Cortex of kidney (tissue), 1 donor: ENCODE results near the gene C1orf198.

ENCODE experiments used
- DNase-seq: peaks from one replicate; lab custom pipeline; 2025; lab: John Stamatoyannopoulos, UW

Gene C1orf198

GRCh38 chr1:230808281-230808872 lies 59.9 kb downstream of the C1orf198 start:
- DNase-seq, result no peak

- DNase-seq, result no peak
These were observed 60.6 kb downstream of the C1orf198 start for GRCh38 chr1:230807561-230808280.

GRCh38 chr1:230807029-230807428 lies 61.3 kb downstream of the C1orf198 start:
- DNase-seq, result no peak

DNA sequence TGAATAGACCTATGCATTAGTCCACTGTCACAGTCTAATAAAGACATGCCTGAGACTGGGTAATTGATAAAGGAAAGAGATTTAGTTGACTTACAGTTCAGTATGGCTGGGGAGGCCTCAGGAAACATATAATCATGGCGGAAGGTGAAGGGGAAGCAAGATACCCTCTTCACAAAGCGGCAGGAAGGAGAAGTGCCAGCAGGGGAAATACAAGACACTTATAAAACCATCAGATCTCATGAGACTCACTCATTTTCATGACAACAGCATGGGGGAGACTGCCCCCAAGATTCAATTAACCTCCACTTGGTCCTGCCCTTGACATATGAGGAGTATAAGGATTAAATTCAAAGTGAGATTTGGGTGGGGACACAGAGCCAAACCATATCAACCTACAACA lies 61.8 kb downstream of the C1orf198 start:
- no peak for DNase-seq

DNA sequence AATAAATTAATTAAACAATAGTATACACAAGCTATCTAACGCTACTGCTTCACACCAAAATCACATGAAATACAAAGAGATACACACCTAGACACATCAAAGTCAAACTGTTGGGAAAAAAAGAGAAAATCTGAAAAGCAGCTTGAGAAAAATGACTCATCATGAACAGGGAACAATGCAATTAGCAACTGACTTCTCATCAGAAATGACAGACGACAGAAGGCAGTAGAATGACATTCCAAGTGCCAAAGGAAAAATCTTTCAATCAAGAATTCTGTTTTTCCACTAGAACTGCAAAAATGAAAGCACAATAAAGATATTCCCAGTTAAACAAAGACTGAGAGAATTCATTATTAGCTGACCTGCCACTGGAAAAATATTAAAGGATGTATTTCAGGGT lies 63.9 kb downstream of the C1orf198 start:
- DNase-seq, result no peak

- no peak for DNase-seq
These were observed 67.2 kb downstream of the C1orf198 start for GRCh38 chr1:230800891-230801840.

DNA sequence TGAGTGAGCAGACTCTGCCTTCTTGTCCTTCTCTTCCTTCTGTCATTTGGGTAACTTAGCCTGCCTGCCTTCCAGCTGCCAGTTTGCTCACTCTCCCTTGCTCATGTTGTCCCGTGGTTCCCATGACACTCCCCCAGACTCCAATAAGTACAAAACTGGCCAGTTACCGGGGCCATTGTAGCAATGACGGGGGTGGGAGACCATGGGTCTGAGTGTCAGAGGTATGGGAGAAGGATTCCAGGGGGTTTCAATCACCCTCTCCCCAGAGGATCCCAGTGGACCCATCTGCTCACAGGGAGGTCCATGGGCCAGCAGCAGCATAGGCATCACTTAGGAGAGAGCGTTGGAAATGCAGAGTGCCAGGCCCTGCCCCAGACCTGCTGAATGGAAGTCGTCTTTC lies 69.8 kb downstream of the C1orf198 start:
- DNase-seq, result no peak

- no peak for DNase-seq
These were observed 70.4 kb downstream of the C1orf198 start for GRCh38 chr1:230797942-230798365.

DNA sequence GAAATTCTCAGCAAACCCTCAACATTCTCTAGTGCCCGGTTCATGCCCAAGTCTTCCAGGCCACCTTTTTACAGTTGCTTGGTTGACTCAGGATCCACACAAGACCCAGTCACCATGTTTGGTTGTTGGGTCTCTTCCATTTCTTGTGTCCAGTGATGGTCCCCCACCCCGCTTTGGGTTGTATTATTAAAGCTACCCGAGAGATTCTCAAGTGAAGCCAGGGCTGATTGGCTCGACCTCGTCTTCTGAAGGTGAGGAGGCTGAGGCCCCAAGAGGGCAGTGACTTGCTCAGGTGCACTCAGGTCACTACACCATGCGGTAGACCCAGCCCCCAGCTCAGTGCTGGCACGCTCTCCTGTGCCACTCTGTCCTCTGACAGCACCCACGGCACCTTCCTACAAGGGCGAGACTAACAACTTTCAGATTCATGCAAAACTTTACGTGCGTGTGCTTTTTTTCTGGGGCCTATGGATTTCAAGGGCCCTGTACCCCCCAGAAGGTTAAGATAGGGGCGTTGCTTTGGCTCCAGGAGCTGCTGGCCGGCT lies 70.9 kb downstream of the C1orf198 start:
- no peak for DNase-seq

GRCh38 chr1:230796626-230797025 lies 71.7 kb downstream of the C1orf198 start:
- no peak for DNase-seq

DNA sequence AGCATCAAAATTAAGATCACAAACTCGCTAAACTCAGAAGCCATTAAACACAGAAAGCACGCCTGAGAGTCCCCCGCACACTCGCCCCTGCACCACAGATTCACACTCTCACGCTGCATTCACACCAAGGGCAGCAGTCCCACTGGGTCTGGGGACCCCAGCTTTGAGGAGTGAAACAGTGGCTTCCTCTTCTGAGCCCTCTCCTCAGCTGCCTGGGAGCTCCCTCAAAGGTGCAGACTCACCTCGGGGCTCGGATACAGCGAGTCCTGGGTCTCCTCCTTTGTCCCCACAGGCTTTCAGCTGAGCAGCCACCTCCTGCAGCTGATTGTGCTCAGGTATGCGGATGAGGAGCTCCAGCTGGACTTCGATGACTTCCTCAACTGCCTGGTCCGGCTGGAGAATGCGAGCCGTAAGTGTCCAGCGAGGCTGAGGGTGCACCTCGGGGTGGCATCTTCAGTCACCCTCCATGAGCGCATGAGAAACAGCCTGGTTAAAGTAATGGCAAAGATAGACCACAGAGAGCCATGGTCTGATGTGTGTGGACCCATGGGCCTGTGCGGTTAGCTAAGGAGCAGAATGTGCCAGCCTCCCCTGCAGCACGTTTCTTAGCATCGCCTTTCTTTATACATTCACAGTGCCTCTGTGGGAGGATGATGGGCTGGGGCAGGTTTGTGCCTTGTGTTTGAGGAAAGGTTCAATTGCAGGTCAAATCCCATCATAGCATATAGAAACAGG lies 73.3 kb downstream of the C1orf198 start:
- no peak for DNase-seq

DNA sequence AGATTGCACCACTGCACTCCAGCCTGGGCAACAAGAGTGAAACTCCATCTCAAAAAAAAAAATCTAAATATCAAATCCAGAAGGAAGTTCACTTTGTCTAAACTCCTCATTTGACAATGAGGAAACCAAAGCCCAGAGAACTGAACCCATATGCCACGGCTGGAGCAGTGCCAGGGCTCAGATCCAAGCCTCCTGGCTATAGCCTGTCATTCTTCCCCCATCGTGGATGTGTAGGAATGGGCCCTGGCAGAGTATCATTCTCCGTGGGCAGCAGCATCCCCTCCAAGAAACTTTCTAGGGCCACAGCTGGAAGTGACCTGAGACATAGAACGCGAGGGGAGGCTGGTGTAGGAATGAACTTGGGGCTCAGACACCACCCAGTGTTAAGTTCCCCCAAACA lies 73.9 kb downstream of the C1orf198 start:
- no peak for DNase-seq

DNA sequence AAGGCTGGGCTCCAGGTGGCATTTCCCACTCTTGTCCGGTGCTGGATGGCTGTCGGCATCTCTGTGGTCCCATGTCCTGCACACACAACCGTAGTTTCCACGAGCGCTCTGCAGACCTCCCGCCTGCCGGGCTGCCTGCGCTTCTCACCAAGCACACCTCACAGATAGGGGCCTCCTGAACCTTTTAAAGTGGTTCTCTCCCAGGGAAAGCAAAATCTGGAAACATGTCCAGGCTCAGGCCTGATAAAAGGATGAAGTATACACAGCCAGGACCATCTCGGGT lies 74.9 kb downstream of the C1orf198 start:
- no peak for DNase-seq

DNA sequence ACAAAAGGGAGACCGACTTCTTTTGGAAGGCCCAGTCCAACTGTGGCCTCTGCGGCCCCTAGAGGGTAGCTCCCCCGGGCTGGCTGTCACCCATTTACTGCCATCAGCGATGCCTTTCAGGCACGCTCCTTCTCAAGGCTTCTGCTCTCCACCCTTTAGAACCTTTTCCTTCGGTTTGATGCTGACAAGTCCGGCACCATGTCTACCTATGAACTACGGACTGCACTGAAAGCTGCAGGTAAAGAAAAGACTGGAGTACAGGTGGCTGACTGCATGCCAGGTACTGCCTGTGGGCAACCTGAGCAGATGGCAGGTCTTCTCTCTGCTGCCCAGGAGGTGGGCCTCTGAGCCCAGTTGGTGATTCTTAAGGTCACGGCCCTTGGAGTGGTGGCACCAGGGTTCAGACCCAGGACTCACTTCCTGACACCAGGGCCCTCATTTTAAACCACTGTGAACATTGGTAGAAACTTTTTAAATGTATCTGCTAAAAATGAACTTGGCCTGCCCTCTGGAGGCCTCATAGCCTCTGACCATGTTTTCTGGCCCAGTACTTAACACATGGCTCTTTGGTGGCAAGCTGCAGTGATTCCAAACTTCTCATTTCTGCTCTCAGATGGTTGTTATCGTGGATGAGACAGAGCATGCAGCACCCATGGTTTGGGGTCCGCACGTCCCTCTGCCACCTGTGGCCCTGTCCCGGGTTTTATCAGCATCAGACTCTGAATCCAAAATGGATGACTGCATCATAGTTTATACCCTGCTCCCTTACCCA lies 75.4 kb downstream of the C1orf198 start:
- no peak for DNase-seq

DNA sequence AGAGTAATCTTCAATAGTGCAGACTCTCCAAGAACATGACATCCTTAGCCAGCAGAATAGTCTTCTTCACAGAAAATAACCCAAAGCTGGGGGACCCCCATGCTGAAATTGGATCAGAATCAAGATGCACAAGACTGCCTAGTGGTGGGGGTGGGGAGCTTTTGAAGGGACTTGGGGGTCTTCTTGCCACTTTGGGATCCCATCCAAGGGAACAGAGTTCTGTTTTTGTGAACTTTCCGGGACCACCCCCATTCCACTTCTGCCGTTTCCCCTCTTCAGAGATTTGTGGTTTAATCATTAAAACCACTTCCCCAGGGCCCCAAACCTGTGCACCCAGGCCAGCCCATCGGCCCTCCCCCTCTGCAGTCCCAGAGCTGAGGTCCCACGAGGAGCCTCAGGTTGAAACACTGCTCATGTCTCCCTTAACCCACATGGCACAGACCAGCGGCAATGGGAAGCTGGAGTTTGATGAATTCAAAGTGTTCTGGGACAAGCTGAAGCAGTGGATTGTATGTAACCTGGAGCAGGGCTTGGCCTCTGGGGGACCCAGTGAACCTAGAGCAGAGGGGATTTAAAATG lies 76.2 kb downstream of the C1orf198 start:
- DNase-seq, result no peak

DNA sequence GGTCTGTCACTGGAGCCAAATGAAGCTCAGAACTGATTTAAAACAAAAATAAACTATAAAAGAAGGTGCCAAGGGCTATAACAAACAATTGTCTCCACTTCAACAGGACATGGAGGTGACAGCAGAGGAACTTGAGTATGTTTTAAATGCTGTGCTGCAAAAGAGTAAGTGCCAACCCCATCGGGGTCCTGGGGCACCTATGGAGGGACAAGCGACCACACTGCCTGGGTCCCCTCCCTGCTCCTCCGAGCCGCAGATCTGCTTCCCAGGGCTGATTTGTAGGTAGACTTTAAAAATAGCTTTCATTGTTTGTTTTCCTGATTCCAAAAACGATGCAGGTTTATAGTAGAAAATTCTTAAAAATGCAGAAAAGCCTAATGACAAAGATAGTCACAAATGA lies 78.3 kb downstream of the C1orf198 start:
- DNase-seq, result no peak

- DNase-seq, result no peak
These were observed 79.6 kb downstream of the C1orf198 start for GRCh38 chr1:230788561-230789275.

GRCh38 chr1:230787471-230787870 lies 80.8 kb downstream of the C1orf198 start:
- DNase-seq, result no peak
